Naive thymus-derived CD4-positive, alpha-beta T cell (primary cell): ENCODE results near the gene MEX3B. TPM values are rescaled to one million over a fixed set of nuclear protein-coding genes. Genes with fewer than 3 reads are reported as not detected.
A peak's percentile ranks its signal among the peaks of the same experiment; 100 is the strongest.

Experiments
- ATAC-seq: fragments of 150-1000 bp; cut with Tn5 transposase; 2 replicates; pipeline ENCODE4 v1.10.0; 2021; ENCODE audit warnings: mild to moderate bottlenecking, moderate library complexity
- CTCF ChIA-PET: fragments of 350-600 bp; sonication (Branson Sonifier 250); formaldehyde crosslinking; loops from one replicate; lab custom pipeline; 2021; ENCODE audit warnings: antibody characterized with exemption; lab: Charles Lee
- POLR2A ChIA-PET: fragments of 350-600 bp; sonication (Branson Sonifier 250); formaldehyde crosslinking; loops from one replicate; lab custom pipeline; 2021; ENCODE audit warnings: antibody characterized with exemption, inconsistent platforms; lab: Charles Lee
- DNase-seq, 9 donors: peaks; one replicate each; pipeline versions ENCODE4 v3.0.0 to v3.0.0-alpha.2; 2020 to 2022; ENCODE audit warnings: mixed read lengths in 1 of 9
- H3K27ac ChIP-seq: one replicate; pipeline ENCODE4 v1.7.0; 2013; ENCODE audit warnings: mild to moderate bottlenecking, low read depth, low read length, moderate library complexity
- H3K27me3 ChIP-seq, 2 donors: one replicate each; pipeline ENCODE4 v1.7.0; 2013; ENCODE audit warnings: low read length in 2 of 2, mild to moderate bottlenecking in 2 of 2, moderate library complexity in 2 of 2; ENCODE audit not compliant: control insufficient read depth in 2 of 2, insufficient read depth in 2 of 2
- H3K36me3 ChIP-seq, 3 experiments: 1 replicate in 2 of 3; 2 replicates in 1 of 3; pipeline ENCODE4 v1.7.0; 2013; ENCODE audit warnings: low read length in 3 of 3, mild to moderate bottlenecking in 3 of 3, moderate library complexity in 1 of 3; ENCODE audit not compliant: insufficient read depth in 3 of 3, control insufficient read depth in 2 of 3
- H3K4me1 ChIP-seq, 2 donors: one replicate each; pipeline ENCODE4 v1.7.0; 2013; ENCODE audit warnings: low read length in 2 of 2, mild to moderate bottlenecking in 2 of 2, moderate library complexity in 1 of 2; ENCODE audit not compliant: control insufficient read depth in 2 of 2, insufficient read depth in 2 of 2
- H3K4me3 ChIP-seq: 2 replicates; pipeline ENCODE4 v1.7.0; 2013; ENCODE audit warnings: mild to moderate bottlenecking, low read length
- H3K9me3 ChIP-seq, 3 experiments: 1 replicate in 2 of 3; 2 replicates in 1 of 3; pipeline ENCODE4 v1.7.0; 2013; ENCODE audit warnings: low read length in 3 of 3; ENCODE audit not compliant: control insufficient read depth in 2 of 3
- H3K27ac Mint-ChIP-seq, 9 donors: one replicate each; pipeline ENCODE4 v1.8.0; 2020 to 2022; ENCODE audit warnings: mixed read lengths in 9 of 9, mild to moderate bottlenecking in 8 of 9, moderate library complexity in 5 of 9, inconsistent platforms in 2 of 9
- H3K27me3 Mint-ChIP-seq, 5 donors: one replicate each; pipeline ENCODE4 v1.8.0; 2021 to 2022; ENCODE audit warnings: mixed read lengths in 5 of 5, mild to moderate bottlenecking in 1 of 5
- H3K36me3 Mint-ChIP-seq, 5 donors: one replicate each; pipeline ENCODE4 v1.8.0; 2020 to 2022; ENCODE audit warnings: mixed read lengths in 5 of 5, mild to moderate bottlenecking in 3 of 5, inconsistent platforms in 1 of 5
- H3K4me1 Mint-ChIP-seq, 7 donors: one replicate each; pipeline ENCODE4 v1.8.0; 2020 to 2022; ENCODE audit warnings: mixed read lengths in 7 of 7, mild to moderate bottlenecking in 3 of 7, inconsistent platforms in 1 of 7
- H3K4me3 Mint-ChIP-seq, 10 donors: one replicate each; pipeline ENCODE4 v1.8.0; 2020 to 2022; ENCODE audit warnings: mild to moderate bottlenecking in 10 of 10, mixed read lengths in 10 of 10, moderate library complexity in 6 of 10, inconsistent platforms in 2 of 10
- H3K9me3 Mint-ChIP-seq, 11 donors: one replicate each; pipeline ENCODE4 v1.8.0; 2020 to 2022; ENCODE audit warnings: mixed read lengths in 11 of 11, mild to moderate bottlenecking in 4 of 11, inconsistent platforms in 1 of 11, moderate library complexity in 1 of 11
- intact Hi-C, 2 donors: fragments of 100-400 bp; cut with micrococcal nuclease; formaldehyde crosslinking; loops; one replicate each; pipeline ENCODE4 v1.15.1; 2023
- polyA plus RNA-seq, 2 donors: library from polyadenylated mRNA; unstranded; fragments of 300-500 nt; fragmentation: Illumina TruSeq; gene quantifications; one replicate each; pipeline ENCODE4 v1.2.3, GENCODE V29; 2021
- total RNA-seq, 6 experiments: library from RNA in 5 of 6; stranded (reverse) in 5 of 6; gene quantifications; 1 replicate in 5 of 6; 2 replicates in 1 of 6; pipeline ENCODE4 v1.2.3 and lab custom pipeline; 2021 to 2026

Gene MEX3B
- total and polyA plus RNA-seq, 7 experiments from 2014 or later, result 0.12 to 1.9 (median 1.1) TPM; not detected in 1

DNA sequence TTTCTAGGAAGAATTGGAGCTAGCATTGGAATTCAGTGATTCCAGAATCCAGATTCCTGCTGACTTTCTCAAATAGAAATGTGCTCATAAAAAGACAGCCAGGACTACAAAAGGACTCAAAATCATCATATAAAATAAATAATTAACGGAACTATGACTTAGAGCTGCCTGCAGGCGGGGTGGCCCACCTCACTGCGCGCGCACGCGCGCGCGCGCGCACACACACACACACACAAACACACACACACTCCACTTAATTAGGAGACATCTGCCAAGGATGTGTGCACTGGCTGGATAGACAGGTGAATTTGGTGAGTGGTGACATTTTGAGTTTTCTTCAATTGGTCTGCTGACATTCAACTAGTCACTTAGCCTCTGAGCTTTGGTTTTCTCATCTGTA lies 6.9 kb upstream of the MEX3B start:
- Mint-ChIP-seq H3K4me1 (peaks cover 0 to 6% (median 3%) of the 10 kb centered on the region in 7 donors), H3K4me3 (no peak overlapping the region), H3K36me3 (no peaks in the 10 kb centered on the region), H3K27me3 (peaks cover 34 to 53% (median 44%) of the 10 kb centered on the region in 5 donors), H3K27ac (no peak overlapping the region), H3K9me3 (no peaks in the 10 kb centered on the region)
- DNase-seq (no peak), ATAC-seq (no peak)
- no peaks in the 10 kb centered on the region for H3K9me3 ChIP-seq
- intact Hi-C loops, result no loop called here
- no peaks in the 10 kb centered on the region for H3K36me3 ChIP-seq
- CTCF ChIA-PET, result interaction anchor here (0.6 kb wide), 1 partner anchor 594 kb away, joined by 5 read pairs; no protein-coding TSS in a partner anchor
- POLR2A ChIA-PET, result no interaction called here
- no peaks in the 10 kb centered on the region for H3K27me3 ChIP-seq
- H3K4me1 ChIP-seq, result no peaks in the 10 kb centered on the region
- no peak overlapping the region for H3K27ac ChIP-seq
- H3K4me3 ChIP-seq, result no peak overlapping the region

- Mint-ChIP-seq H3K9me3 (no peaks in the 10 kb centered on the region), H3K4me3 (no peak overlapping the region), H3K36me3 (no peaks in the 10 kb centered on the region), H3K27me3 (peaks cover 29 to 51% (median 40%) of the 10 kb centered on the region in 5 donors), H3K4me1 (peaks cover 0 to 8% (median 7%) of the 10 kb centered on the region in 7 donors), H3K27ac (no peak overlapping the region)
- H3K4me3 ChIP-seq, result no peak overlapping the region
- ChIA-PET POLR2A (no interaction called here), CTCF (no interaction called here)
- ATAC-seq (no peak), DNase-seq (no peak)
- intact Hi-C loops, result no loop called here
- H3K27me3 ChIP-seq, result no peaks in the 10 kb centered on the region
- H3K27ac ChIP-seq, result no peak overlapping the region
- H3K4me1 ChIP-seq, result no peaks in the 10 kb centered on the region
- no peaks in the 10 kb centered on the region for H3K9me3 ChIP-seq
- H3K36me3 ChIP-seq, result no peaks in the 10 kb centered on the region
Observed at GRCh38 chr15:82051664-82052063, 5.8 kb upstream of the MEX3B start.

GRCh38 chr15:82048811-82049210 lies 3.0 kb upstream of the MEX3B start:
- no peaks in the 10 kb centered on the region for H3K27me3 ChIP-seq
- CTCF ChIA-PET, result no interaction called here
- intact Hi-C loops, result loop anchor here (5.0 to 10.0 kb wide), 10 partner anchors 213 to 1992 kb away; partner anchors contain the start of genes BTBD1 (in 1 of the 2), EFL1 (in 1 of the 2), MESD (in 1 of the 2) and SAXO2 (in 1 of the 2)
- Mint-ChIP-seq H3K4me3 (peak overlapping the region in 6 of 10 donors; percentile 78 to 88 (median 80)), H3K27ac (no peak overlapping the region), H3K27me3 (peaks cover 14 to 44% (median 25%) of the 10 kb centered on the region in 5 donors), H3K36me3 (no peaks in the 10 kb centered on the region), H3K4me1 (peaks cover 4 to 21% (median 10%) of the 10 kb centered on the region in 7 donors), H3K9me3 (no peaks in the 10 kb centered on the region)
- H3K4me1 ChIP-seq, result peaks cover 0 to 8% of the 10 kb centered on the region in 2 donors
- ATAC-seq (no peak), DNase-seq (no peak)
- no peak overlapping the region for H3K27ac ChIP-seq
- no peaks in the 10 kb centered on the region for H3K9me3 ChIP-seq
- POLR2A ChIA-PET, result no interaction called here
- H3K36me3 ChIP-seq, result no peaks in the 10 kb centered on the region
- no peak overlapping the region for H3K4me3 ChIP-seq

GRCh38 chr15:82047453-82048400 lies 1.9 kb upstream of the MEX3B start:
- Histone ChIP-seq H3K27me3 (no peaks in the 10 kb centered on the region), H3K4me3 (peak overlapping the region; percentile 93), H3K4me1 (peaks cover 0 to 8% of the 10 kb centered on the region in 2 donors), H3K27ac (no peak overlapping the region), H3K36me3 (no peaks in the 10 kb centered on the region), H3K9me3 (no peaks in the 10 kb centered on the region)
- H3K4me3 Mint-ChIP-seq, result peak overlapping the region; percentile 76 to 92 (median 80)
- no peak for ATAC-seq
- H3K27ac Mint-ChIP-seq, result peak overlapping the region in 6 of 9 donors; percentile 2 to 62 (median 26)
- ChIA-PET POLR2A (no interaction called here), CTCF (interaction anchor here (0.7 kb wide), 1 partner anchor 26 kb away, joined by 3 read pairs; no protein-coding TSS in a partner anchor)
- peaks cover 4 to 21% (median 11%) of the 10 kb centered on the region in 7 donors for H3K4me1 Mint-ChIP-seq
- peaks cover 0 to 2% (median 0%) of the 10 kb centered on the region in 5 donors for H3K36me3 Mint-ChIP-seq
- intact Hi-C loops, result loop anchor here (1.0 to 10.0 kb wide), 14 partner anchors 215 to 1990 kb away; partner anchors contain the start of genes TLNRD1 (in 2 of the 2), BTBD1 (in 1 of the 2), EFL1 (in 1 of the 2) and MESD (in 1 of the 2)
- no peaks in the 10 kb centered on the region for H3K9me3 Mint-ChIP-seq
- H3K27me3 Mint-ChIP-seq, result peaks cover 9 to 45% (median 16%) of the 10 kb centered on the region in 5 donors
- DNase-seq, result peak in 2 of 9 donors; percentile 6 to 42

- DNase-seq, result peak; percentile 85 to 93 (median 91)
- no peaks in the 10 kb centered on the region for H3K27me3 ChIP-seq
- H3K4me3 ChIP-seq, result peak overlapping the region; percentile 93
- no peaks in the 10 kb centered on the region for H3K9me3 ChIP-seq
- peak overlapping the region; percentile 72 for H3K27ac ChIP-seq
- H3K4me3 Mint-ChIP-seq, result peak overlapping the region; percentile 88 to 94 (median 91)
- H3K27me3 Mint-ChIP-seq, result peaks cover 8 to 45% (median 11%) of the 10 kb centered on the region in 5 donors
- ChIA-PET POLR2A (no interaction called here), CTCF (no interaction called here)
- H3K4me1 ChIP-seq, result peaks cover 0 to 8% of the 10 kb centered on the region in 2 donors
- H3K36me3 Mint-ChIP-seq, result peaks cover 0 to 2% (median 0%) of the 10 kb centered on the region in 5 donors
- ATAC-seq, result peak; percentile 86
- H3K4me1 Mint-ChIP-seq, result peaks cover 4 to 21% (median 11%) of the 10 kb centered on the region in 7 donors
- H3K36me3 ChIP-seq, result no peaks in the 10 kb centered on the region
- no peaks in the 10 kb centered on the region for H3K9me3 Mint-ChIP-seq
- intact Hi-C loops, result loop anchor here (1.0 to 10.0 kb wide), 14 partner anchors 215 to 1990 kb away; partner anchors contain the start of genes TLNRD1 (in 2 of the 2), BTBD1 (in 1 of the 2), EFL1 (in 1 of the 2) and MESD (in 1 of the 2)
- H3K27ac Mint-ChIP-seq, result peak overlapping the region in 8 of 9 donors; percentile 31 to 93 (median 82)
Observed at GRCh38 chr15:82046666-82047452, 1.0 kb upstream of the MEX3B start.
